Embryonic facial prominence (tissue), 1 donor: ENCODE data around the gene CLCN3.
A peak's percentile ranks its signal among the peaks of the same experiment; 100 is the strongest.
"Not testable (repeated sequence)": the region's sequence is repeated elsewhere in the genome, so short reads cannot be mapped to it uniquely, and the experiment has no call there.

Source experiments
- DNase-seq: peaks from one replicate; pipeline ENCODE4 v3.0.0-alpha.2; 2016; ENCODE audit errors: extremely low spot score

CLCN3 gene

DNA sequence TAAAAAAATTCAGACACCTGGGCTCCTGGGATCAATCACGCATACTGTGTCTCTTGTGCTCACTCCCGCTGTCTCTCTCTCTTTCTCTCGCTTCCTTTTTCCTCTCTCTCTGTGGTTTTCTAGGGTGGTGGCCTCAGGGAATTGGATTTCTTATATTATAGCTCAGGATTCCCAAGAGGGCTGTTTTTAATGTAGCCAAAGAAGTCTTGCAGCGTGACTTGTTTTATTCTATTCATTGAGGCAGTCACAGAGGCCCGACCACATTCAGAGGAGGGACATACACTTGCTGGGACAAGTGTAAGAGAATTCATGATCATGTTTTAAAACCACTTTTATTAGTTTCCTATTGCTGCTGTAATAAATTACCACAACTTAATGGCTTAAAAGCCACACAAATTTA, 78.0 kb downstream of the CLCN3 start:
- DNase-seq: no peak

DNA sequence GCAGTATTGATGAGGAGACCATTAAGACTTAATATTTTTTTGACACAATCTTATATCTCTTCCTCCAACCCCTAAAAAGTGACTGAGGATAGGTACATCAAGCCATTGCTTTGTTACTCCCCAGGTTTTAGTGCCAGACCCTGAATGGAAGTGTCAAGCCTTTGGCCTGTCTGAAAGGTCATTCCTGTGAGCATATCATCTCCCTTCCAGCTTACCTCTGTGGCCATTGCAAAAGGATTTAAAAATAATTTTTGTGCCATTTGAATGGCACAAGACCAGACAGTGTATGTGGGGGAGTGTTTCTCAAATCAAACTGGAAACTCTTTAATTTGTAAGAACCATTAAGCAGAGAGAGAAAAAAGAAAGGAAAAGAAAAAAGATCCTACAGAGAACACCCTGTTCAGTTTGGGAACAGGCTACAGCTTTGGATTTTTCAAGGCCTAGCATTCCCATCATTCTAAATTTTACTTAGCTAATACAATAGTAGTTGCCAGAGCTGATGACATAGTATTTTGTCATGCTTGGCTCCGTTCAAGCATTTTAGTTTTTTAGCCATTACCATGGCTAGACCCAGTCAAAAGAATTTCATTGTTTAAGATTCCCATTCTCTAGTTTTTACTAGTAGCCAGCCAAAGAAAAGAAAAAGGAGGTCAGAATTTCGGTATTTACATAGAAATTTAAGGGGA, 87.7 kb downstream of the CLCN3 start:
- no peak for DNase-seq

DNA sequence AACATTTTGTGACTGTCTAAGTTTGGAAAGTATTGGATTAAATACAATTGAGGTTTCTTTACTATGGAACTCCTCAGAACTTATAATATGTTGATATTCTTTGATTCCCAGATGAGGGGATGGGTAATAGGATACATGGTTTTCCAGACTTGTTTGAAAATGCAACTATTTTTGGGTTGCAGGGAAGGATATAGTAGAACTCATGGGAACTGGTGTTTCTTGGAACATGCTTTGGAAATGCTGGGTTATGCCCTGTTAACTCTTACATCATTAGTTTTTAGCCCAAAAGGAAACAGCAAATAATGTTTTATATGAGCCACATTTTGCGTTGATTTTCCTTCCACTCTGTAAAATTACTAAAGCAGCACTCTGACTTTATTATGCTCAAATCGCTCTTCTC, 95.4 kb downstream of the CLCN3 start:
- DNase-seq: no peak

DNA sequence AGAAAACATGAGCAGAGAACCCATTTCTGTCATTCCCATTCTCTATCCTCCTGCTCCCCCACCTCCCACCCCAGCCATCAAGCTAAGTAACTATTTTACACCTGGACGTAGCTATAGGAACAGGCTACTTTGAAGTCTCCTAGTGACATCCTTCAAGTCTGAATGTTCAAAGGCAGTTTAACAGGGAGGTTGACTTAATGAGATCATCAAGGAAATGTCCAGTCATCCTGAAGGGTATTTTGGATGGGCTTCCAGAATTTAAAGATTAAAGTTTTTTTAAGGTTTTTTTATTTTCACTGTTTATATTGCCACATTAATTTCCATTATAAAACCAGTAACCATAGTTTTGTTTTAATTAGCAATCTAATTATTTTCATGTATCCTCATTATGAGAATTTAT, 96.3 kb downstream of the CLCN3 start:
- no peak for DNase-seq

DNA sequence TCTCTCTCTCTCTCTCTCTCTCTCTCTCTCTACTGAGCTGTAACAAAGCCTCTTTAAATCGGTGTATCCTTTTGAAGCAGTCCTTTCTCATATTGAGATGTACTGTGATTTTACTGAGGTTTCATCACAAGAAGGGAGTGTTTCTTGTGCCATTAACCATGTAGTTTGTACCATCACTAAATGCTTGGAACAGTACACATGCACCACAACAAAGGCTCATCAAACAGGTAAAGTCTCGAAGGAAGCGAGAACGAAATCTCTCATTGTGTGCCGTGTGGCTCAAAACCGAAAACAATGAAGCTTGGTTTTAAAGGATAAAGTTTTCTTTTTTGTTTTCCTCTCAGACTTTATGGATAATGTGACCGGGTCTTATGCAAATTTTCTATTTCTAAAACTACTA, 100.2 kb downstream of the CLCN3 start:
- DNase-seq: no peak

DNA sequence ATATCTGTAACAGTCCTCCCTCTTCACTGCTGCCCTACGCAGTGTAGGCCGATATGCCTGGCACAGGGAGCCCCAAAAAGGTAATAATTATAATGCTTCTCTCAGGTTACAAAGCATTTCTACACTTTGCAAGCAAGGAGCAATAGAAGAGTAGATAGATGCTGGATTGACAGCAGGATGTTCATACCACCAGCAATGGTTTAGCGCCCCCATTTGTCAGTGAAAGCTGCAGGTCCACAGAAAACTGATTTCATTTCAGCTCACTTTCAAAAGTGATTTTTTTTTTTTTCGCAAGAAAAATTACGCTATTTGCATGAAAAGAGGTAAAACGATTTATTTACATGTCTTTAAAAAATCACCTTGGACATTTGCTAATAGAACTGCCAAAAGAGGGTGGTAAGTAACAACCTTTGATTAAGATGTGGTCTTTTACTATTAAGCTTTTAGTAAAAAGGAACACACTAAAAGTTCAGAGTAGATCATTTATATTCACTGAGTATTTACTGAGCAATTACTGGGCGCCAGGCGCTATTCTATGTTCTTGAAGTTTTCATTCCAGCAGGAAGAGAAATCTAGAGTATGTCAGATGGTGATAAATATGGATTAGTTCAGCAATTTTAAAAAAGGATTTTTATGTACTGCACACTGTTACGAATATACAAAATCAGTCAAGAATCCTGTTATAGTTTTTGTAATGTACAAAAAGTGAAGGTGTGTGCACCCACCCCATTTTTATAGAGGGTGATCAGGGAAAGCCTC, 103.0 kb downstream of the CLCN3 start:
- DNase-seq: no peak

DNA sequence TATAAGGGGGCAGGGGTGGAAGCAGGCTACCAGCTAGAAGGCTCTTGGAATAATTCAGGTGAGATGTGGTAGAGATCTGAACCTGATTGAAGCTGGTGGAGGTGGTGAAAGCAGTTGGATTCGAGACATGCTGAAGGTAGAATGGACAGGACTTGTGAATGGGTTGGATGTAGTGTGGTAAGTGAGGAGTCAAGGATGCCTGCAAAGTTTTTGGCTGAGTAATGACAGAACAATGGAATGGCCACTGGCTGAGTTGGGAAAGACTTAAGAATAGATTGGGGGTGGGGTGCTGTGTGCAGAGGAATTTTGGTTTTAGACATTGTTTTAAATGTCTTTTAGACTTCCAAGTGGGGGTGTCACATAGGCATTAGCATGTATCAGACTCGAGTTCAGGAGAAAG, 103.9 kb downstream of the CLCN3 start:
- no peak for DNase-seq

DNA sequence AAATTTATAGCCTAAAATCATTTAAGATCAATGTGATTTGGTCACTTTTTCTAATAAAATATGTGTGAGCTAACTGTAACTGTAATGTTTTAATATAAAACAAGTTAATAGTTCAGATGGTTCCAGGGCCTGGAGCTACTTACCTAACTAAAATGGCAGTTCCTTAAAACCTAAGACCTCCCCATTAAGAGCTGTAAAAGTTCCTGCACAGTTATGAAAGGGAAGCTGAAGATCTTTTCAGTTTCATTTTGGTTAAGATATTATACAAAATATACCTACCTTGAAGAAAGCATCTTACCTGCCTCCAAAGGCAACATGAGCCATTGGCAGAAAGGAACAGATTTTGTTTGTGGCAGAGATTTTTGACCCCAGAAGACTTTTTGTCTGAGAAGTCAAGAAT, 107.2 kb downstream of the CLCN3 start:
- DNase-seq: no peak

DNA sequence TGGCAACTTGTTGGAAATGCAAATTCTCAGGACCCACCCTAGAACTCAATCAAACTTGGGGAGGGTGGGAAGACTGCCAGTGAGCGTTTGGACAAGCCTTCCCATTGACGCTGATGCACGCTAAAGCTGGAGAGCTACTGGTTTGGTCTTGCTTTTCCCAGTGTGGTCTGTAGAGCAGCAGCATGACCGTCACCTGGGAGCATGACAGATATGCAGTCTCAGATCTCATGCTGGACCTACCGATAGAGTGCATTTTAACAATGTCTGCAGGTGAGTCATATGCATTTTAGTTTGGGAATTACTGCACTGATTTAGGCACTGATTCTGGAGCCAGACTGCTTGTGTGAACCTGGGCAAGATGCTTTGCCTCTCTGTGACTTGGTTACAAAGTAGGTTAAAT, 110.2 kb downstream of the CLCN3 start:
- no peak for DNase-seq

DNA sequence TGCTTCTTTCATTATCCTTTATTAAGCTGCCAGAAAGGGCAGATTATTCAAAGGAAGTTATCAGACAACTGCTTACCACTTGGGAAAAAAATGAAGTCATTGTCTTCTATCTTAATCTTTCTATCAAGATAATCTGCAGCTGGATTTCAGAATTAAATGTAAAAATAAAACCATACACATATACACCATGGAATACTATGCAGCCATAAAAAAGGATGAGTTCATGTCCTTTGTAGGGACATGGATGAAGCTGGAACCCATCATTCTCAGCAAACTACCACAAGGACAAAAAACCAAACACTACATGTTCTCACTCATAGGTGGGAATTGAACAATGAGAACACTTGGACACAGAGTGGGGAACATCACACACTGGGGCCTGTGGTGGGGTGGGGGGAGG, 118.2 kb downstream of the CLCN3 start:
- DNase-seq: not testable (repeated sequence)

DNA sequence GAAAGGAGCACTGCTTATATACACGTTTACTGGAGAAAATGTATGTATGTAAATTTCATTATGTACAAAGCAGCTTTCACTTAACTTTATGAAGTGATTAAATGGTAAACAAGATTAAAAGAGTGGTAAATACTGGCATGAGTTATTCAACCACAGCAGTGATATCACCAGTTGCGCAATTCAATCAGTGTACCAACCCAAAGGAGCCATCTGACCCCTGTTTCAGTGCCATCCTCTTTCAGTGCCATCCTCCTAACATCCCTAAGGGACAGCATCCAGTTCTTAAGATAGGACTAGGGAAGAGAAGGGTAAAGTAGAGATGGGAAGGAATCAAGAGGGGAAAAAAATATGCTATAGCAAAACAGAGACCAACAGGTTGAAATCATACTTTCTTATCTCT, 121.2 kb downstream of the CLCN3 start:
- DNase-seq: no peak

DNA sequence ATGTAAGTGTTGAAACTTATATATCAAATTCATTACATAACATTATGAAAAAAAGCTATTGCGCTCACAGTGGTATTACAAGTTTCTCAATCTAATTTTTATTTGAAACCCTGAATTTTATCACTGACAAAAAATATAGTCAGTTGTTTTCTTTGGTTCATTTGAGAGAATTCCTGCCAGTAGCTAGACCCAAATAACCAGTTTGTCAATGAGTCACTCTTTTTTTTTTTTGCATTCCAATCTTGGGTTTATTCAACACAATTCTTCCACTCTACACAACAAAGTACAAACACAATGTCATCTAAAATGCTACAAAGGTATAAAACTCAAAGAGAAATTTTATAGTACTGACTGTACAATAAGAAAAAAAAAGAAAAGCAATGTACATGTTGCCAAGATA, 124.2 kb downstream of the CLCN3 start:
- DNase-seq: no peak

DNA sequence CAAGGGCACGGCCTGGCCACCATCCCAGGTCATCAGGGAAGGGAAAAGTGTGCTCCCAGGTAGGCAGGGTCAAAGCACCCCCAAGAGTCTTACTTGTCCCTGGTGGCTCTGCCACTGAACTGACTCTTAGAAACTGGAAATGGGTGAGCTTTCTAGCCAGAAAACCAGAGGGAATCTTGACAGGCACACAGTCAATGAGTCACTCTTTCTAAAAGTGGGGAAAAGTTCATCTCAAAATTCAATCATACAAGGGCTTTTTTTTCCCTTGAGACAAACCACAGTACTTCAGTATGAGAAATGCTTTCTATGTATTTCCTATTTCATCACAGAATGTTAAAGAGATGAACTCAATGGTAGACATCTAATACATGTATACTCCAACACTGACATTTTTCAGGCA, 124.9 kb downstream of the CLCN3 start:
- no peak for DNase-seq

DNA sequence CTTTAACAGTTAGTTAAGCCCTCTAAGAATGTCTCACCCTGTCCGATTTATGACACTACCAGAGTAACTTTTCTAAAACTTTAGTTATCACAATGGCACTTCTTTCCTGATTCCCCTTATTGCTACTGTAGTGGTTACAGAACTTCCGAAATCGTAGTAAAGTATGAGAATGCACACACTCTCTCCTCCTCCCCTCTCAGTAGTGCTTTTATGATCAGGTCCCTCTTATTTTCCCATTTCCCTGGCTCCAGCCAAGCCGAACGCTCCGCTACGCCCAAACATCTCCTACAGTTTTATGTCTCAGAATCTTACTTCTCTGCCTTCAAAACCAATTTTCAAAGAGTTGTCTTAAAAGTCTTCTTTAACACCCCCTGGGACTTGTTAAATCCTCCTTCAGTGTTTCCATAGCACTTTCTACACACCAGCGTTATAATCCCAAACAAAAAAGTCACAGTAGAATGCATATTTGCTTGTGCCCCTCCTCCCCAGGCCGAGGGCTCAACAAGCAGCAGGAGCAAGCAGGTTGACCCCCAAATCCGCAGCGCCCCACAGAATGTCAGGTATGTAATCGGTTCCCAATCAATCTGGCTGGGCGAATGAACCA, 136.7 kb downstream of the CLCN3 start:
- DNase-seq: no peak

DNA sequence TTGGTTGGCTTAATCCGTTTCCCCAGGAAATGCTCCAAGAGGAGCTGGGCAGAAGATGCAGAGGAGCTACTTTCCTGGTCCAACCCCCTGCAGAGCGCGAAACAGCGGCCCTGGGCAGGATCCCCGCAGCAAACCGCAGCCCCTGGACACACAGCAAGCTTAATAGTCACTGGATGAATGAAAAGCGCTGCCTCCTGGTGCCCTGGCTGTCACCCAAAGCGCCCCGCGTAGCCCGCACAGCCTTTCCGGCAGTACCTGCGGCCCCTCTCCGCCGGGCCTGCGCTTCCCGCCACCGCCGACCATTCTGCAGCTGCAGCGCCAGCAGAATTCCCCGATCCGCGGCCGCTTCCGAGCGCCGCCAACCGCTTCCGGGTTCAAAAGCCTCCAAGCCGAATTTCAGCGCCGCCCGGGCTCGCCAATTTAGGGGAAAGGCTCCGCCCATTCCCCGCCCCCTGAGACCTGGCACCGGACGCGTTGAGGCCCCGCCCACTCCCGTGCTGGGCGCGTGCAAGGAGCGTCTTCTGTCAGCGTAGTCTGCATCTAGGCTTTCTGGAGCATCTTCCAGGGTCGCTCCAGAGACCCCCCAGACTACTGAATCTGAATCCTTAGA, 137.3 kb downstream of the CLCN3 start, which contains the start of gene HPF1:
Gene HPF1, minus strand, starts transcription at position 370 of the 610 bp plus-strand sequence. Its CDS starts 67 bp downstream, at position 303.
- peak; percentile 40 for DNase-seq

DNA sequence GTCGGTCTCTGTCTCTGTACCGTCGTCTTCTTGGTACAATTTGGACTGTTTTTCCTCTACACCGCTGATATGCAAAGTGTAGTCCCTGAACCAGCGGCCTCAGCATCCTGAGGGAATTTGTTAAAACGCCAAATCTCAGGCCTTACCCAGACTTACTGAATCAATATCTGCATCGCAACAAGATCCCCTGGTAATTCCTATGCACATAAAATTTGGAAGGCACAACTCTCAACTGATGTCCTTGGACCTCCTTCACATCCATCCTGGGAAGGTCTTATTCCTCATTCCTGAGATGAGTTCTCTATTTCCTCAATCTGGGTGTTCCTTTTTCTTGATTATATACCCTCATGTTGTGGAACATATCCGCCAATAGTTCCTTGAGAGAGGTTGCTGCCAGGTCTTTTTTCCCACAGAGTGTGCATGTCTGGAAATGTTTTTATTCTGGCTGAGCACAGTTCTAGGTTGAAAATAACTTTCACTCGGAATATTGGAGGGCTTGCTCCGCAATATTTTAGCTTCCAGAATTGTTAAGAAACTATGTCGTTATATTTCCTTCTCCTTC, 138.1 kb downstream of the CLCN3 start:
- no peak for DNase-seq

DNA sequence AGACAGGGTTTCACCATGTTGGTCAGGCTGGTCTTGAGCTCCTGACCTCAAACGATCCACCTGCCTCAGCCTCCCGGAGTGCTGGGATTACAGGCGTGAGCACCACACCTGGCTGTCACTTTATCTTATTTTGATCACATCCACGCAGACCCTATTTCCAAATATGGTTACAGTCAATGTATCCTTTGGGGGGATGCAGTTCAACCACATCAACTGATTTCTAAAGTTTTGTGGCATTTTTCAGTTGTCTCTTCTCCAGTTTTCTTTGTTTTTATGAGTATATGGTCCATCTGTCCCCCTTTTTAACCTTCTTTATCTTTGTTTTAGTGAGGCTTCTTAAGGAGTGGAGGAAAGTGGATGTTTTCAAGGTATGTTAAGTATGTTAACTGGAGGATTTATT, 141.5 kb downstream of the CLCN3 start:
- DNase-seq: no peak

DNA sequence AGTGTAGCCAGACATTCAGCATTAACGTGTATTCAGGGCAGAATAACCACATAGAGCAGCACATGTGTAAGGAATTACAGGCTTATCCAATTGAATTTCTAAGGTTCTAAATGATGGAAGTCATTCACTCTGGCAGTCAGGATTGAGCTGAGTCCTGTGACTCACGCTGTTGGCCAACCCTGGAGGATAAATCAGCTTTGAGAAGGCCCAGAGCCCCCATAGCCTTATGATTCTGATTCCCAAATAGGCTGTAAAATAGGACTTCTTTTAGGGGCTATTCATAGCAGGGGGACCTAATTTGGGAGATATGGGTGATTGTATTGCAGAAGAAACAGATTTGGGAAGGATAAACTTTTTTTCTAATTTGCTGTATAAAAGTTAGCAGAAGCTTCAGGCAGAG, 145.5 kb downstream of the CLCN3 start:
- DNase-seq: no peak

DNA sequence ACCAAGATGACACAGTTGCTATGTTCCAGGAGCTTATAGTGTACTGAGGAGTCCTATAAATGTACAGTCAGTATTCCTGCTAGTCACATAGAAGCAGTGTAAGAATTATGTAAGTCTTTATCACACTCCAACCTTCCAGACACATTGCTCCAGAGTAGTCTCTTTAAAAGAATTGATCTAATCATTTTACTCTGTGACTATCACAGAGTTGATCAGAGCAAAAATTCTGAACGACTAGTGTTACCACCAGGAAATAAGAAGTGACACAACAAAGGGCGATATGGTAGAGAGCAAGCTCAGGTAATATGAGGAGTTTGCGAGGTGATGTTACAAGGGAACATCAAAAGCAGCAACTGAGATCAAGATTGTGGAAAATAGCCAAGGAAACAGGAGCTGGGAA, 146.4 kb downstream of the CLCN3 start:
- DNase-seq: no peak

DNA sequence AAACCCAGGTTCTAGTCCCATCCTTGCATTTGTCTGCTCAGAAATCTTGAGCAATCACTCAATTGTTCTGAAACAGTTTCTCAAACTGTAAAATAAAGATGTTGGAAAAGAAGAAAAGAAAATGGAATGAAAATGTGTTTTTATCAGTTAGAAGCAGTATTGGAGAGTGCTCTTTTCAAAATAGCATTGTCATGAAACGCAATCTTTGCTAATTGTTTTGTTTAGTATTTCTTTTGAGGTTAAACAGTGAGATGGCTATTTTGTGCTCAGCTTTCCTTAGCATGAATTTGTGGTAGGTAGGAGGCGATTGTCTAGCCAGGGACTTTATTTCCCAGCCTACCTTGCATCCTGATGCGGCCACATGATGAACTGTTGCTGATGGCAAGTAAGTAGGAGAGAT, 148.0 kb downstream of the CLCN3 start:
- no peak for DNase-seq

DNA sequence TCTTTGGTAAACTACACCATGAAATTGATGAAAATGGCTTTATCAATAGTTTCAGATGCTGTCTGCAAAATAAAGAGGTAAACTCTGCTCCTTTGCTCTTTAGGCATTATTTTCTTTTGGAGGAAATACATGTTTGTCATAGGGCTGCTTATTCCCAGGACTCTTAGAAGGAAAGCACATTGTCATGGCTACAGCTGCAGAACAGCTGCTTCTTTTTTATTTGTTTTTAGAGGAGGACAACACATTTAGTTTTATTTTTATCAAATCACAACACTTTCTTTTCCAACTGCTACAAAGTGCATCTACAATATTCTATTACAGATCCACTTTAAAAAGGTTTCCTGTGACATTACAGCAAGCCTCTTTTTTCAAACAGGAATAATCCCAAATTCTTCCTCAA, 150.0 kb downstream of the CLCN3 start:
- no peak for DNase-seq

DNA sequence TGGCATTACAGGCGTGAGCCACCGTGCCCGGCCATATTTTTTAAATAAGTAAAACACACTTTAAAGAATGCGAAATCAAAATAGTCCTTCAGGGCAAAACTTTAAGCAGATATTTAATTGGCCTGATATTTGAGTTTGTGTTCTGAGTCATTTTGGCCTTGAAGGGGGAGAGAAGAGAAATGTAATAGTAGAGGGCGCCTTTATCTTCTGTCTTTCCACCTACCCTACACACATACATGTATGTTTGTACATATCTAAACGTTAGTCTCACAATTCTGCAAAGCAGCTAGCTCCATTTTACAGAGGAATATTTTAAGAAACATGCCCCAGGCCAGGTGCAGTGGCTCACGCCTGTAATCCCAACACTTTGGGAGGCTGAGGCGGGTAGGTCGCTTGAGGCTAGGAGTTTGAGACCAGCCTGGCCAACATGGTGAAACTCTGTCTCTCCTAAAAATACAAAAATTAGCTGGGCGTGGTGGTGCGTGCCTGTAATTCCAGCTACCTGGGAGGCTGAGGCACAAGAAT, 151.2 kb downstream of the CLCN3 start:
- DNase-seq: not testable (repeated sequence)
